ENCODE data around the gene SH3PXD2A. TPM values are rescaled to one million over a fixed set of nuclear protein-coding genes. Genes with fewer than 3 reads are reported as not detected.

Gene SH3PXD2A
- total and polyA plus RNA-seq, 4 donors, result 23.1 to 41.2 (median 32.7) TPM

- no peak overlapping the region for H3K4me3 ChIP-seq (ENCODE audit: low read depth, low read length)
- DNase-seq (ENCODE audit: low read depth in 4 of 6, low spot score in 6 of 6), result no peak
- WGBS (ENCODE audit: insufficient coverage), result 94% methylated on average over 5 of the region's 7 CpGs
- H3K27me3 ChIP-seq (ENCODE audit: control insufficient read depth, insufficient read depth, low read length), result peaks cover 4% of the 10 kb centered on the region
- peaks cover 6% of the 10 kb centered on the region for H3K4me1 ChIP-seq (ENCODE audit: control insufficient read depth, insufficient read depth, low read length)
- no peak overlapping the region for H3K27ac ChIP-seq (ENCODE audit: low read depth, low read length)
- H3K36me3 ChIP-seq (ENCODE audit: control insufficient read depth, insufficient read depth, low read length), result peaks cover 11% of the 10 kb centered on the region
- H3K9me3 ChIP-seq (ENCODE audit: control insufficient read depth, insufficient read depth, low read length), result no peaks in the 10 kb centered on the region
Observed at GRCh38 chr10:103580011-103580410, 275.4 kb downstream of the SH3PXD2A start.

DNA sequence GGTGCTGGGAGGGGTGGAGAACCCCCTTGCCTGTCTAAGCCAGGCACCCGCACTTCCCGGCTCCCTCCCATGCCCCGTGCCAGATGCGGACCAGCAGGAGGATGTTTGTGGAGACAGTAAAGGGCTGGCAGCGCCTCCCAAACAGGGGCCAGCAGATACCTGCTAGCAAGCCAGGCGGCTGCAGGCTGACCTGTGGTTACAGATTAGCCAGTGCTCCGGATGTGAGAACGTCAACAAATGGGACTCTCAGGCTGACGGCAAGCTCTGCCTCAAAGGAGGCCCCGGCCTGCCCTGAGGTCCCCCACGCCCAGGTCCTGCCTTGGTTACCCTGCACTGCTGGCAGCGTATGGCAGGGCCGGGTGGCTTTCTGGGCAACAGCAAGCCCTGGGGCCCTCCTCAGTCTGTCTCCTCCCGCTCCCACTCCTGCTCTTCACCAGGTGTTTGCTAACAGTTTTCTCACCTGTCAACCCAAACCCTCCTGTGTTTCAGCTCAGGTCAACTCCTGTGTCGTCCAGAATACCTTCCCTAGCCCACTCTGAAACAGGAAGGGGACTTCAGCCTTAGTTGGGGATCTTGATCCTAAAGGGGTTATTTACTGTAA lies 276.5 kb downstream of the SH3PXD2A start:
- Histone ChIP-seq H3K27me3 (ENCODE audit: control insufficient read depth, insufficient read depth, low read length) (no peaks in the 10 kb centered on the region), H3K27ac (ENCODE audit: low read depth, low read length) (no peak overlapping the region), H3K4me3 (ENCODE audit: low read depth, low read length) (no peak overlapping the region), H3K4me1 (ENCODE audit: control insufficient read depth, insufficient read depth, low read length) (peaks cover 6% of the 10 kb centered on the region), H3K9me3 (ENCODE audit: control insufficient read depth, insufficient read depth, low read length) (no peaks in the 10 kb centered on the region), H3K36me3 (ENCODE audit: control insufficient read depth, insufficient read depth, low read length) (peaks cover 12% of the 10 kb centered on the region)
- DNase-seq (ENCODE audit: low read depth in 4 of 6, low spot score in 6 of 6), result no peak
- WGBS (ENCODE audit: insufficient coverage), result 75% methylated on average over 14 of the region's 15 CpGs

DNA sequence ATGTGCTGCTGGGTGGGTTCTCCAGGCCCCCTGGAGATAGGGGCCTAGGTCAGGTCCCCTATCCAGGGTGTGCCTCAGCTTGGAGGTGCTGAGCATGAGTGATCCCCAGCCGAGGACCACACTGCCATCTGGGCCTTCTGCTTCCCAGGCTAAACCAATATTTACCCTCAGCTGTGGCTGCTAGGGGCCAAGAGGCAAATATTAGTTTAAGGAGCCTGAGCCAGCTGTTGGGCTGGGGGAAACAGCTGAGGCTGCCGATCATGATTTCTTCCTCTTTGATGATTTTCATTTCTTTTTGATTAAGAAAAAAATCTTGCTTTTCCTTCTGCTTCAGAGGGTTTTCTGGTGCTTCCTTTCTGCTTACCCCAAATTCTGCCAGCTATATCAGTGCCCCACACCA lies 278.5 kb downstream of the SH3PXD2A start:
- WGBS (ENCODE audit: insufficient coverage), result no CpG with 5 or more reads among the region's 2 CpGs
- DNase-seq (ENCODE audit: low read depth in 4 of 6, low spot score in 6 of 6), result no peak
- H3K4me3 ChIP-seq (ENCODE audit: low read depth, low read length), result no peak overlapping the region
- H3K4me1 ChIP-seq (ENCODE audit: control insufficient read depth, insufficient read depth, low read length), result peaks cover 1% of the 10 kb centered on the region
- H3K27me3 ChIP-seq (ENCODE audit: control insufficient read depth, insufficient read depth, low read length), result no peaks in the 10 kb centered on the region
- H3K27ac ChIP-seq (ENCODE audit: low read depth, low read length), result no peak overlapping the region
- H3K36me3 ChIP-seq (ENCODE audit: control insufficient read depth, insufficient read depth, low read length), result peaks cover 16% of the 10 kb centered on the region
- no peaks in the 10 kb centered on the region for H3K9me3 ChIP-seq (ENCODE audit: control insufficient read depth, insufficient read depth, low read length)

GRCh38 chr10:103576076-103576471 lies 279.3 kb downstream of the SH3PXD2A start:
- 100% methylated on average over 1 of the region's 1 CpG for WGBS (ENCODE audit: insufficient coverage)
- Histone ChIP-seq H3K27ac (ENCODE audit: low read depth, low read length) (no peak overlapping the region), H3K4me3 (ENCODE audit: low read depth, low read length) (no peak overlapping the region), H3K9me3 (ENCODE audit: control insufficient read depth, insufficient read depth, low read length) (no peaks in the 10 kb centered on the region), H3K27me3 (ENCODE audit: control insufficient read depth, insufficient read depth, low read length) (no peaks in the 10 kb centered on the region), H3K36me3 (ENCODE audit: control insufficient read depth, insufficient read depth, low read length) (peaks cover 24% of the 10 kb centered on the region), H3K4me1 (ENCODE audit: control insufficient read depth, insufficient read depth, low read length) (no peaks in the 10 kb centered on the region)
- DNase-seq (ENCODE audit: low read depth in 4 of 6, low spot score in 6 of 6), result no peak

DNA sequence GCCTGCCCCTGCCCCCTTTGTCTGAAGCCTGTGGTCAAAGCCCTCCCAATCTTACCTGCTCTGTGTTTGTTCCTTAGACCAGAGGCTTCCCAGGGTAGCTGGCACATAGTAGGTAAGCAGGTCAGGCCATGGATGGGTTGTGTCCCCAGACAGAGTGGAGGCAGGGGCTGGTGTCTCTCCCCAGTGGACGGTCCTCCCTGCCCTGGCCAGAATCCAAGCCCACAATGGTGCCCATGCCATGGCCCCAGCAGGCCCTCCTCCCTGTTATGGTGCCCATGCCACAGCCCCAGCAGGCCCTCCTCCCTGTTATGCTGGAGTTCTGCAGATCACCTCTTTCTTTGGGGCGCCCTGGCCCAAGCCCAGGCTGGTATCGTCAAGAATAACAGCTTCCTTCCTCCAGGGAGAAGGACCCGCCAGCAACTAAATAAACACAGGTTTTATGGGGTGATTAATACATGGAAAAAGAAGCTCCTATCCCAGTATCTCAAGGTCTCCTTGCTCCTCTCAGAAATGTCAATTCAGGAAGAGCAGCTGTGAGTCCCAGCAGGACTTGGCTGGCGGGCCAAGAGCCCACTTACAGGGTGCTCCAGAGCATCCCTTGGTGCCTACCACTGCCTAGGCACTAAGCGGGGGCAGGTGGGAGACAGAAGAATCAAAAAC lies 279.8 kb downstream of the SH3PXD2A start:
- H3K27ac ChIP-seq (ENCODE audit: low read depth, low read length), result no peak overlapping the region
- H3K4me1 ChIP-seq (ENCODE audit: control insufficient read depth, insufficient read depth, low read length), result no peaks in the 10 kb centered on the region
- 87% methylated on average over 3 of the region's 6 CpGs for WGBS (ENCODE audit: insufficient coverage)
- no peak for DNase-seq (ENCODE audit: low read depth in 4 of 6, low spot score in 6 of 6)
- H3K27me3 ChIP-seq (ENCODE audit: control insufficient read depth, insufficient read depth, low read length), result no peaks in the 10 kb centered on the region
- H3K9me3 ChIP-seq (ENCODE audit: control insufficient read depth, insufficient read depth, low read length), result no peaks in the 10 kb centered on the region
- H3K36me3 ChIP-seq (ENCODE audit: control insufficient read depth, insufficient read depth, low read length), result peaks cover 29% of the 10 kb centered on the region
- H3K4me3 ChIP-seq (ENCODE audit: low read depth, low read length), result no peak overlapping the region

GRCh38 chr10:103574097-103575061 lies 281.0 kb downstream of the SH3PXD2A start:
- H3K9me3 ChIP-seq (ENCODE audit: control insufficient read depth, insufficient read depth, low read length), result no peaks in the 10 kb centered on the region
- H3K27me3 ChIP-seq (ENCODE audit: control insufficient read depth, insufficient read depth, low read length), result no peaks in the 10 kb centered on the region
- H3K27ac ChIP-seq (ENCODE audit: low read depth, low read length), result no peak overlapping the region
- no peaks in the 10 kb centered on the region for H3K4me1 ChIP-seq (ENCODE audit: control insufficient read depth, insufficient read depth, low read length)
- DNase-seq (ENCODE audit: low read depth in 4 of 6, low spot score in 6 of 6), result no peak
- H3K4me3 ChIP-seq (ENCODE audit: low read depth, low read length), result no peak overlapping the region
- WGBS (ENCODE audit: insufficient coverage), result 81% methylated on average over 13 of the region's 16 CpGs
- H3K36me3 ChIP-seq (ENCODE audit: control insufficient read depth, insufficient read depth, low read length), result peaks cover 25% of the 10 kb centered on the region

GRCh38 chr10:103573205-103573487 lies 282.2 kb downstream of the SH3PXD2A start:
- 75% methylated on average over 7 of the region's 7 CpGs for WGBS (ENCODE audit: insufficient coverage)
- H3K4me3 ChIP-seq (ENCODE audit: low read depth, low read length), result no peak overlapping the region
- H3K9me3 ChIP-seq (ENCODE audit: control insufficient read depth, insufficient read depth, low read length), result no peaks in the 10 kb centered on the region
- H3K36me3 ChIP-seq (ENCODE audit: control insufficient read depth, insufficient read depth, low read length), result peaks cover 20% of the 10 kb centered on the region
- H3K27ac ChIP-seq (ENCODE audit: low read depth, low read length), result no peak overlapping the region
- no peaks in the 10 kb centered on the region for H3K27me3 ChIP-seq (ENCODE audit: control insufficient read depth, insufficient read depth, low read length)
- no peaks in the 10 kb centered on the region for H3K4me1 ChIP-seq (ENCODE audit: control insufficient read depth, insufficient read depth, low read length)
- no peak for DNase-seq (ENCODE audit: low read depth in 4 of 6, low spot score in 6 of 6)

- Histone ChIP-seq H3K9me3 (ENCODE audit: control insufficient read depth, insufficient read depth, low read length) (no peaks in the 10 kb centered on the region), H3K4me1 (ENCODE audit: control insufficient read depth, insufficient read depth, low read length) (no peaks in the 10 kb centered on the region), H3K4me3 (ENCODE audit: low read depth, low read length) (no peak overlapping the region), H3K36me3 (ENCODE audit: control insufficient read depth, insufficient read depth, low read length) (peaks cover 20% of the 10 kb centered on the region), H3K27ac (ENCODE audit: low read depth, low read length) (no peak overlapping the region), H3K27me3 (ENCODE audit: control insufficient read depth, insufficient read depth, low read length) (no peaks in the 10 kb centered on the region)
- 85% methylated on average over 5 of the region's 10 CpGs for WGBS (ENCODE audit: insufficient coverage)
- no peak for DNase-seq (ENCODE audit: low read depth in 4 of 6, low spot score in 6 of 6)
Observed at GRCh38 chr10:103572347-103573204, 282.8 kb downstream of the SH3PXD2A start.

DNA sequence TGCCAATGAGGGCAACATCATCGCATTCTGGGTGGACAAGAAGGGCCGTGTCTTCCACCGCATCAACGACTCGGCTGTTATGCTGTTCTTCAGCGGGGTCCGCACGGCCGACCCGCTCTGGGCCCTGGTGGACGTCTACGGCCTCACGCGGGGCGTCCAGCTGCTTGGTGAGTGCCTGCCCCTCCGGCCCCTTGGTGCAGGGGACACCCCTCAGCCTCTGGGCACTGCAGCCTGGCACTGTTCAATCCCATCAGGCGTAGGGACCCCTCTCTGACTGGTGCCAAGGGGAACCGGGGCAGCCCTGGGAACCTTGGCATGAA lies 283.8 kb downstream of the SH3PXD2A start:
- H3K27me3 ChIP-seq (ENCODE audit: control insufficient read depth, insufficient read depth, low read length), result no peaks in the 10 kb centered on the region
- DNase-seq (ENCODE audit: low read depth in 4 of 6, low spot score in 6 of 6), result no peak
- H3K36me3 ChIP-seq (ENCODE audit: control insufficient read depth, insufficient read depth, low read length), result peaks cover 20% of the 10 kb centered on the region
- 95% methylated on average over 18 of the region's 18 CpGs for WGBS (ENCODE audit: insufficient coverage)
- no peaks in the 10 kb centered on the region for H3K9me3 ChIP-seq (ENCODE audit: control insufficient read depth, insufficient read depth, low read length)
- no peak overlapping the region for H3K27ac ChIP-seq (ENCODE audit: low read depth, low read length)
- H3K4me1 ChIP-seq (ENCODE audit: control insufficient read depth, insufficient read depth, low read length), result no peaks in the 10 kb centered on the region
- H3K4me3 ChIP-seq (ENCODE audit: low read depth, low read length), result no peak overlapping the region

Data from spinal cord (tissue), 10 donors.